NCI-H526 treated with DMSO at 0.1 percent for 48 hours (cell line): ENCODE measurements around the gene CREBBP.

Source experiments
- DNase-seq: peaks from one replicate; lab custom pipeline; 2025; lab: John Stamatoyannopoulos, UW

Gene CREBBP

DNA sequence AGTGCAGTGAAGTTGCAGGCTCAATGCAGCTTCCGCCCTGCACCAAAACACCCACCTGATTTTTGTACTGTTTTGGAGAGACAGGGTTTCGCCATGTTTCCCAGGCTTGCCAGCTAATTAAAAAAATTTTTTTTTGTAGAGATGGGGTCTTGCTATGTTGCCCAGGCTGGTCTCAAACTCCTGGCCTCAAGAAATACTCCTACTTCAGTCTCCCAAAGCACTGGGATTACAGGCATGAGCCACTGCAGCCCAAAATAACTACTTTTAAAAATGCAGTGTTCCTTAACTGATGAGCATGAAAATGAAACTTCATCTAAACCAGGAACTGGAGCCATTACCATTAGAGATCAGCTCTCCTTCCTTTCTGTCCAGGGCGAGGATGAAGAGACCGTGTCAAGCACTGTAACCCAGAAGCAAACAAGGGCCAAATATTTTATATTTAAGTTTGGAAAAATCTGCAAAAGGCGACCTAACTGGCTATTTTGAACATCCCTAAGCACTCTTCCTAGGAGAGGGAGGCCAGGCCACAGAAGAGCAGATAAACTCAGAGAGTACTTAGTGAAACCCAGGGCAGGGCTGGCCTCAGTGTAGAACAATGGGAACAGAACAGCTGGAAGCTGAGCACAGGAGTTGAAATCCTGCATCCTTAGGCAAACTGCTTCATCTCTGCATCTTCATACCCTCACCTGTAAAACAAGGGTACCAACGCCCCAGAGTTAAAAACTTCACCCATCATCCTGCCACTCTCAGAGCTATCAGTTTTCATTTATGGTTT, 24.0 kb downstream of the CREBBP start:
- DNase-seq: no peak

DNA sequence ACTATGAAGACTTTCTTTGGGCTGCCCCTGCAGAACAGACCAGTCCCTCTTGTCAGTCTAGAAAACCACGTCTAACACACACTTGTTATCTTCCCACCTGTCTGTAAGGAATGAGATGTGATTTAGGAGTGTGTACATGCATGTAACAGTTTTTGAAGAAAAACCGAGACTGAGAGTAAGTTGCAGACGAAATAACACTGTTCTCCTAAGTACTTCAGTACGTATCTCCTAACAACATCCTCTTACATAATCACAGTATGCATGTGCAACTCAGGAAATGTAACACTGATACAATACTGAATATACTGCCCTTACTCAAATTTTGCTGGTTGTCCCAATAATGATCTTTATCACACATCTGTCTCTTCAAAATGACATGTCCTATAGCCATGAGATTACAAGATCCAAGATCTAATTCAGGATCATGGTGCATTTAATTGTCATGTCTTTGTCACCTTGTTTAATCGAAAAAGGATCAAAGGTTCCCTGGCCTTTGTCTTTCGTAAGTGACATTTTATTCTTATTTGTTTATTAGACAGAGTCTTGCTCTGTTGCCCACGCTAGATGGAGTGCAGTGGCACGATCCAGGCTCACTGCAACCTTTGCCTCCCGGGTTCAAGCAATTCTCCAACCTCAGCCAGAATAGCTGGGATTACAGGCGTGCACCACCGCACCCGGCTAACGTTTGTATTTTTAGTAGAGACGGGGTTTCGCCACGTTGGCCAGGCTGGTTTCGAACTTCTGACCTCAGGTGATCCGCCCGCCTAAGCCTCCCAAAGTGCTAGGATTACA, 25.6 kb downstream of the CREBBP start:
- no peak for DNase-seq

- DNase-seq: no peak
These were observed 30.0 kb downstream of the CREBBP start for GRCh38 chr16:3850544-3850899.

DNA sequence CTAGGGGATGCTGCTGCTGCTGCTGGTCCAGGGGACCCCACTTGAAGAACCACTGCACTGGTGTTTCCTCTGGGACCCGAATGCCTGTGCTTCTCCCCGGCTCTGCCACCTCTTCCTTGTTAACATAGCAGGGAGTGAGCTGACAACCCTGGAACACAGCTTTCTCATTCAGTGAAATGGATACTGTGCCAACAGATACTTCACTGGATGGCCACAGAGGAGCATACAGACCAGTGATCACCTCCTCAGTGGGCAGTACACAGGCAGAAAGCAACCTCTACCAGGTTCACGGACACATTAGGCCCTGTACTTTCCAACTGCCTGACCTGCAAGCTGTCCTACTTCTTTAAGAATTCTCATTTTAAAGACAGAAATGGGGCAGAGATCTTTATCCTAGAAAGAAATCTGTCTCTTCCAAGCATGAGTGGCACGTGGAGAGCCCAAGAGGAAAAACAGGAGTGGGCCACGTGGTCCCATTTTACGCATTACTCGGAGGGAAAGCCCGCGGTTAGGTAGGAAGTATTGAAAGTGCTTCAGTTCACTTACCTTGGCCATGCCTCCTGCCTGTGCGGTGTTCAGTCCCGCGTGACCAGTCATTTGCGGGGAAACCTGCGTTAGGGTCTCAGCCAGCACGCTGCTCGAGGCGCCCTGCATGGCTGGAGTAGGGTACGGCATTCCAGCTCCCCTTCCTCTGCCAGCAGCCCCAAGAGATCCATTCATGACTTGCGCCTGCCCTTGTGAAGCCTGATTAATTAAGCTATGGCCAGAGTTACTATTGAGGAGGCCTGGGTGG, 30.6 kb downstream of the CREBBP start:
- DNase-seq: no peak

GRCh38 chr16:3846595-3847091, 33.9 kb downstream of the CREBBP start:
- DNase-seq: no peak

DNA sequence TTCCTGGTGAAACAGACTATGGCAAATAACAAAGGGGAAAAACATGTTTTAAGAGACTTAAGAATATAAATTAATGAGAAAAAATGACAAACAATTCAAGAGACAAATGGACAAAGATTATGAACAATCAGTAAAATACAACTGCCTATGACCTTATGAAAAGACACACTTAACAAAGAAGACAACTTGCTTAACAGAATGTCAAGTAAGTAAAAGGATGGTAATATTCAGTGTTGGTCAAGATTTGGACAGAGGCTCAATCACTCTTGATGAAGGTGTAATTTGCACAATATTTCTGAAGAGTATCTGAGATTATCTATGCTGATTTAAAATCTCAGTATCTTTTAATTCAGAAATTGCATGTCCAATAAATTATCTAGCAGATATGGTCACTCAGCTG, 34.4 kb downstream of the CREBBP start:
- DNase-seq: no peak

DNA sequence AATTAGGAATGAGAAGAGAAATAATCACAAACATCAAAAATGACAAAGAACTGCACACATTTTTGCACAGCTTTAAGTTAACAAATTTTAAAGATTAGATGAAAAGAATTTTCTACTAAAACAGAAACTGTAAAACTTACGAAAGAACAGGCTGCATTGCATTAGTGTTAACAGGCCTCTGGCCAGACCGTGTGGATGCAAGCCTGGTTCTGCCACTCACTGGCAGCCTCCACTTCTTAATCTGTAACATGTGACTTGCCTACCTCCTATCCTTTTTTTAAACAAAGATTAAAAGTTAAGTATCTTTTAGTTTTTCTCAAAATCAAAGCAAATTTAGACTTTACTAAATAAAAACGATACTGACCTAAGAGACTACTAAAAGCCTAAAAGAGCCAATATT, 37.5 kb downstream of the CREBBP start:
- no peak for DNase-seq

DNA sequence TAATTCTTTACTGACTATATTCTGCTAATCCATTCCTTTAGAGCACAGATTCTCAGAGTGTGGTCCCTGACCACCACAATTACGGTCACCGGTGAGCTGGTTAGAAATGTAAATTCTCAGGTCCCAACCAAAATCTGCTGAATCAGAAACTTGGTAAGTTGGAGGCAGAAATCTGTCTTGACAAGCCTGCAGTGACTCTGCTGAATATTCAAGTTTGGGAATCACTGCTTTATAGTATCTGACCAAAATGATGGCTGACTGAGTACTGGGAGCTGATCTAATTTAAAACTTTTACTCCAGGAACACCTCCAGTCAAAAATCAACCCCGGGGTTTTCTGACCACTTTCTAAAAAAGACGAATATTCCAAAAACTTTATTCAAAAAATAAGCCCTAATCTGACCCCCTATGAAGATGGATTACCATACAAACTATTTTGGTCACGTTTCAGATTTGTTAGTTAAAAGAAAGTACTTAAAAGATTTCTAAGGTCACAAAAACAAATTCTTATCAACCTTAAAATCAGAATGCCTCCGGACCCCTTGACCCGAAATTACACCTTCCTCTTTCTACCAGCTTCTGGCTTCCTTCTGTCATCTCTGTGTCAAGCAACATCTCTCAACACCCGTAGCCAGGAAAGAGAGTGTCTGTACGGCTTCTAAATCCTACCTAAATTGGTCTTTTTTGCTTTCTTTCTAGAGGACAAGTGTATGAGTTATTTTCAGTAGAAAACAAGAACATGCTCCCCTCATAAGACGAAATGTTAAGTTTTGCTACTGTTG, 38.6 kb downstream of the CREBBP start:
- no peak for DNase-seq

DNA sequence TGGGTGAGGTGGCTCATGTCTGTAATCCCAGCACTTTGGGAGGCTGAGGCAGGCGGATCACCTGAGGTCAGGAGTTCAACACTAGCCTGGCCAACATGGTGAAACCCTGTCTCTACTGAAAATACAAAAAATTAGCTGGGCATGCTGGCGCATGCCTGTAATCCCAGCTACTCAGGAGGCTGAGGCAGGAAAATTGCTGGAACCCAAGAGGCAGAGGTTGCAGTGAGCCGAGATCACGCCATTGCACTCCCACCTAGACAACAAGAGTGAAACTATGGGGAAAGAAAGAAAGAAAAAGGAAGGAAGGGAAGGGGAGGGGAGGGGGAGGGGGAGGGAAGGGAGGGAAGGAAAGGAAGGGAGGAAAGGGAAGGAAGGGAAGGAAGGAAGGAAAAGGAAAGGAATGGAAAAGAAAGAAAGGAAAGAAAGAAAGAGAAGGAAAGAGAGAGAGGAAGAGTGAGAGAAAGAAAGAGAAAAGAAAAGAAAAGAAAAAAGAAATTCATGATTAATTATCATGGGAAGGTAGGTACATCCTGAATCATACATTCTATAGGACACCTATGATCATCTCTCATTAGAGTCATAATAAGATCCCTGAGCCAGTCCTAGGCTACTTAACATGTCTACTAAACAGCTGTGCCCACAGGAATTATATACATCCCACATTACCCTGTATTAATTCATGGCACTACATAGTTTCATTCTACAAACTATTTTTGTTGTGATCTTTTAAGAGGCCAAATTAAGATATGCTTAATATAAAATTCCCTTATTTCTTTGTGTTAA, 40.9 kb downstream of the CREBBP start:
- DNase-seq: no peak

GRCh38 chr16:3838600-3839401, 41.7 kb downstream of the CREBBP start:
- no peak for DNase-seq

DNA sequence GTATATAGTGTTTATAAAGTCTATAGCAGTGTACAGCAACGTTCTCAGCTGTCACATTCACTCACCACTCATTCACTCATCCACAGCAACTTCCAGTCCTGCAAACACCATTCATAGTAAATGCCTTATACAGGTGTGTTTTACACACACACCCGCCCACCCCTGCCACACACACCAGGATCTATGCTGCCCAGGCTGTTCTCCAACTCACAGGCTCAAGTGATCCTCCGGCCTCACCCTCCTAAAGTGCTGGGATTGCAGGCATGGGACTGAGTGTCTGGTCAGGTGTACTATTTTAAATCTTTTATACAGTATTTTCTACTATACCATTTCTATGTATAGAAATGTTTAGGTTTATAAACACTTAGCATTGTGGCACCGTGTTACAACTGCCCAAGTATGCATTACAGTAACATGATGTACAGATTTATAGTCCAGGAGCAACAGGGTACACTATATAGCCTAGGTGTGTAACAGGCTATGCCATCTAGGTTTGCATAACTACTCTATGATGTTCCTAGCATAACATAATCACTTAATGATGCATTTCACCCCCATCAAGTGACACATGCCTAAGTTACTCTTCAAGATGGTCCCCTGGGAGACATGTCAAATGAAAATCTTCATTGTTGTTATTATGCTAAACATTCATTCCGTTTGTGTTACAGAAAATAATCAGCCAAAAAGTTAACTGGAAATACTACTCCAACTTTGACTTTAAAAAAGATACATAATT, 42.5 kb downstream of the CREBBP start:
- DNase-seq: no peak

DNA sequence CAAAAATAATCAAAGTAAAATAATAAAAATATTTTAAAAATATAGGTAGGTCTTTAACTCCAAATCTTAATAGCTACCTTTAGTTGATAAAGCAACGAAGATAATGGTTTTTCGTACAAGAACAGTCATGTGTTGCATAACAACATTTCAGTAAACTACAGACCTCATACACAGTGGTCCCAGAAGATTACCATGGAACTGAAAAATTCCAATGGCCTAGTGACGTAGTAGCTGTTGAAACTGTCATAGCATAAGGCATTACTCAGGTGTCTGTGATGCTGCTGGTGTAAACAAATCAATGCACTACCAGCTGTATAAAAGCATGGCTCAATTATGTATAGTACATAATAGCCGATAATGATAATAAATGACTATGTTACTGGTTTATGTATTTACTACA, 43.9 kb downstream of the CREBBP start:
- DNase-seq: no peak

GRCh38 chr16:3835089-3835602, 45.4 kb downstream of the CREBBP start:
- DNase-seq: no peak

GRCh38 chr16:3832668-3833067, 47.8 kb downstream of the CREBBP start:
- DNase-seq: no peak

- no peak for DNase-seq
These were observed 49.8 kb downstream of the CREBBP start for GRCh38 chr16:3830625-3831254.

DNA sequence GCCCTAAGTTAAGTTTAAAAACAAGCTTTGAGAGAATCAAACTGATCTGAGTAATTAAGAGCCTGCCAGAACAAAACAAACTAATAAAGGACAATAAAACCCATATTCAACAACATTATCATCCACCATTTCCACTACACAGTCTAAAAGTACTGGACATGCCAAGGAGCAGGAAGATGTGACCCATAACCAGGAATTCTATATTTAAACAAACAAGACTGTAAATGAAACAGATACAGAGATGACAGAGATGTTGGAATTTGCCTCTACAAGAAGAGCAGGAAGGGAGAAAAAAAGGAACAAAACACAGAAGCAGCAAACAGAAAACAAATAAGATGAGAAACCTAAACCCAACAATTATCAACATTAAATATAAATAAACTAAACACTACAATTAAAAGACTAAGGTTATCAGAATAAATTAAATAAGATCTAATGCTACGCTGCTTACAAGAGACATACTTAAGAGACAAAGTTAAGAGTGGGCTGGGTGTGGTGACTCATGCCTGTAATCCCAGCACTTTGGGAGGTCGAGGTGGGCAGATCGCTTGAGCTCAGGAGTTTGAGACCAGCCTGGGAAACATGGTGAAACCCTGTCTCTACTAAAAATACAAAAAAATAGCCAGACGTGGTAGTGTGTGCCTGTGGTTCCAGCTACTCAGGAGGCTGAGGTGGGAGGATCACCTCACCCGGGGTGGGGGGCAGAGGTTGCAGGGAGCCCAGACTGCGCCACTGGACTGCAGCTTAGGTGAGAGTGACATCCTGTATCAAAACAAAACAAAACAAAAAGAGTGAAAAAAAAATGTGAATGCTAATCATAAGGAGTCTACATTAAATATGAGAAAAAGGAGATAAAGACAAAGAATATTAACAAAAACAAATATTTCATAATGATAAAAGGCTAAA, 50.6 kb downstream of the CREBBP start:
- DNase-seq: no peak

DNA sequence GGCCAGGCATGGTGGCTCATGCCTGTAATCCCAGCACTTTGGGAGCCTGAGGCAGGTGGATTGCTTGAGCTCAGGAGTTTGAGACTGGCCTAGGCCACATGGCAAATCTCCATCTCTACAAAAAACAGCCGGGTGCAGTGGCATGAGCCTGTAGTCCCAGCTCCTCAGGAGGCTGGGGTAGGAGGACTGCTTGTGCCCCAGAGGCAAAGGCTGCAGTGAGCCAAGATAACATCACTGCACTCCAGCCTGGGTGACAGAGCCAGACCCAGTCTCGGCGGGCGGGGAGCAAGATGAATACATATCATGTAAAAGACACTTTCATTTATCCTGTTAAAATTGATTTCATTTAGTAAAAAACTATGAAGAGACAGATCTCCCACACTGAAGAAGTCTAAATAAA, 54.6 kb downstream of the CREBBP start:
- no peak for DNase-seq

DNA sequence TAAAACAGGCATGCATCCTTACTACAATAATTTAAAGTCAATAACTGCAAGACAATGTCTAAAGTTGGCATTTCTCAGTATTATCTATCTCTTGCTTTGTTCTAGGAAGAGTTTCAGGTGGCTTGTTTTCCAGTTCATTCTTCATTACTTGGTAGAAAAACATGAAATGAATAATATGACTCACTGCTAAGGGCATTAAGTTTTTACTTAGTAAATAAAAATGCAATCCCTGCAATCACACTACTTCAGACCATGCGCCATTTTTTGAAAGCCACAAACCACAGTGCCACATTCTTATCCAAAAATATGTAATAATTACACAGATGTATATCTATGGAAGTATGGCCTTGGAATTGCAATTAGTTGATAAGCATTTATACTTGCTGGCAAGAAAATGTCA, 55.4 kb downstream of the CREBBP start:
- DNase-seq: no peak
